NOMO-1 treated with dmso at 0.1 percent for 144 hours (cell line): ENCODE data around the gene USP1.
A peak's percentile ranks its signal among the peaks of the same experiment; 100 is the strongest.

Experiments used
- DNase-seq: peaks from one replicate; lab custom pipeline; 2025; ENCODE audit not compliant: unreplicated experiment; lab: John Stamatoyannopoulos, UW

USP1 gene

GRCh38 chr1:62426794-62427193 is 10.1 kb upstream of the USP1 start:
- DNase-seq: no peak

DNA sequence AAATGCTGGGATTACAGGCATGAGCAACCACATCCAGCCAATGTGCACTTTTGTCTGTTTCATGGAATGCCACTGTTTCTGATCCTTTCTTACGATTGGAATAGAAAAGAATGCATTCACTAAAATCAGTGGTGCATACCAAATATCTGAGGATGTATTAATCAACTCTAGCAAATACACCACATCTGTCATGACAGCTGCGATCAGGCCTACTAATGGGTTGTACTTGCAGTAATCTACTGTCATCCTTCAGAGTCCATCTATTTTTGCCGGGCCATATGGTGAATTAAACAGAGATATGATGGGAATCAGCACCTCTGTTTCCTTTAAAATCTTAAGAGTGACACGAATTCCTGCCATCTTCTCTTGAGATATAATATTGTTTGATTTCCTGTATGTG is 8.5 kb upstream of the USP1 start:
- DNase-seq: no peak

DNA sequence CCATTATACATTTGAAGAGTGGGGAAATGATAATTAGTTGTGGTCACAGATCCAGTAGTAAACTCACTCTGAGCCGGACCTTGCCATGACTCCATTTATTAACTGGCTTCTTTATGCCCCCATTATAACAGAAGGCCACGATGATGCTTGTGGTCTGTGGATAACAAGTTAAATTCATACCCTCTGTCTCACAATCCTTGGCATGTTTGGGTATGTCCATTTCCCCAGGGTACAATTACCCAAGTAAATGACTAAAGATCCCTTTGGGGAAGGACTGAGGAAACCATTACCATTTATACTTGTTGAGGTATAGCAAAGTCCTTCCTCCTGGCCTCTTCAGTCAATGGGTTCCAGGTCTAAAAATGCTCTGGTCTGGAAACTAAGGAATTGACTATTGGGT is 7.3 kb upstream of the USP1 start:
- DNase-seq: no peak

DNA sequence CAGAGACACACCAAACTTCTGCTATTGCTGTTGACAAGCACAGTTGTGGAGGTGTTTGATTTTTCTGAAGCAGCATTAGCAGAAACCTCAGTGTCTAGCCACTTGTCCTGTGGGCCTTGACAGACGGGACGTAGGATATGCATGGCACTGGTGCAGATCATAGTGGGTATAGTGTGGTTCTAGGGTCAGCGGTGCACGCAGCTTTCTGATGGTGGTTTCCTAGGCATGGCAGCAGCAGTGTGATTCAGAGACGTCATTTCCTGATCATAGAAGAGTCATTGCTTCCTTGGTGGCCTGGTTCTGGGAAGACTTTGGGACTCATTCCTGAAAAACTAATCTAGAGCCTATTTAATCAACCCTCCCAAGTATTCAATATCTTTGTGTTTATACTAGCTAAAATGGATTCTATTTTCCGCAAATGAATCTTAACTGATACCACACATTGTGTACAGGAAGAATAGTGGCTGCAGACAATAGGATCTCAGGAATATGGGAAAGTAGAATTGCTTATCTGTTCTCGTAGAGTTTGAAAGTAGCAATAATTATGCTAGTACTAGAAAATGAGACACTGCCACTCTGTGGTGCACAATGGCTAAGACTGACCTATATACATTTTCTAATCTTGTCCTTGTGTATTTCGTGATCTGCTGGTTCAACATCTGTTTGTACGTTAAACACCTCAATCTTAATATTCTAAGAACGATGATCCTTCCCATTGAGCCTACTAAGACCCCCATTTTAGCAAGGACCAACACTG is 2.8 kb upstream of the USP1 start:
- no peak for DNase-seq

DNA sequence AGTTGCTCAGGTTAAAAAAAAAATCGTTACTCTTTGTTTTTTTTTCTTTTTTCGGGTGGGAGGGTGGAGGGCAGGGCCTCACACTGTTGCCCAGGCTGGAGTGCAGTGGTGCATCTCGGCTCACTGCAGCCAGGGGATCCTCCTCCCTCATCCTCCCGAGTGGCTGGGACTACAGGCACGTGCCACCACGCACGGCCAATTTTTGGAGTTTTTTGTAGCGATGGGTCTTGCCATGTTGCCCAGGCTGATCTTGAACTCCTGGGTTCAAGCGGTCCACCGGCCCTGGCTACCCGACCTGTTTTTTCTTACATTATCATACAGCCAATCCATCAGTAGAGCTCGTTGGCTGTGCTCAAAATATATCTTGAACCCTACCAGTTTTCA is 2.2 kb upstream of the USP1 start:
- no peak for DNase-seq

GRCh38 chr1:62435231-62436038 is 1.4 kb upstream of the USP1 start:
- peak; percentile 64 for DNase-seq

GRCh38 chr1:62436039-62436465 is 797 bp upstream of the USP1 start:
- DNase-seq: no peak

- no peak for DNase-seq
Observed at GRCh38 chr1:62437273-62437940, 558 bp downstream of the USP1 start.

DNA sequence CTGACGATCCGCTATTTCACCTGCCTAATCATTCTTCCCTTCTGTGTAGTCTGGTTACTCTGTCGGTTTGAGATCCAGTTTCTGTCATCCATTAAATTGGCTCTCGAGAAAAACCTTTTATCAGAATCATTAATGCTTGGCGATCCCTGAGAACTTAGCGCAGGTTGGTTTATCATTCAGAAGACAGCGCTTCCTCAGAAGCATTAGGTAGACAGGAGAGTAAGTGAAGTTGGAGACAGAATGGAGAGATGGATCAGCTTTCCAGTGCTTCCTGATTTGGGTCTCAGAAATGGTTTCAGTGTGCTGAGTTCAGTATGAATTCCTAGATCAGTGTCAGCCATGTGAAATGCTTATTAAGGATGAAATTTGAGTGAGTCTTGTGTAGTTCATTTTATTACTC is 1.3 kb downstream of the USP1 start:
- no peak for DNase-seq

DNA sequence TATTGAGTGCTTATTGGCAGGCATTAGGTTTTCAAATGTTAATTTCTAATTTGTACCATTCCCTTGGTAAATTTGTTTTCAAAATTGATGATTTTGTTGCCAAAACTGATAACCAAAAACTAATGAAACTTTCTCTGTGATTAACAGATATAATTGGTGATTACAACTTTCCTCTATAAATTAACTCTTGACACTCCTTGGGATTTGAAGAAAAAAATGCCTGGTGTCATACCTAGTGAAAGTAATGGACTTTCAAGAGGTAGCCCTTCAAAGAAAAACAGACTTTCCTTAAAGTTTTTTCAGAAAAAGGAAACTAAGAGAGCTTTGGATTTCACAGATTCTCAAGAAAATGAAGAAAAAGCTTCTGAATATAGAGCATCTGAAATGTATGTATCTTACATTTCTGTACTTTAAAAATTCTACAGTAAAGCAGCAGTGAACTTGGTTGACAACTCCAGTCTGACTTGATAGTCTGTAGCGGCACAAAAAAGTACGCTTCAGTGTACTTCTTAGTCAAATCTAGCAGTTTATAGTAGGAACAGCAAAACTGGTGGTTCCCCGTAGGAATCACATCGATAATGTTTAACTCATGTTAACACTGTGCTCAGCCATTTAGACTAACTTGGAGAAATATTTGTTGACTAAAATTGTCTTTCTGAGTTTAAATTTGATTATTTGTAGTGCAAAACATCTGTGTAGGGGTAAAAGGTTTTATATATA is 3.0 kb downstream of the USP1 start:
- no peak for DNase-seq

DNA sequence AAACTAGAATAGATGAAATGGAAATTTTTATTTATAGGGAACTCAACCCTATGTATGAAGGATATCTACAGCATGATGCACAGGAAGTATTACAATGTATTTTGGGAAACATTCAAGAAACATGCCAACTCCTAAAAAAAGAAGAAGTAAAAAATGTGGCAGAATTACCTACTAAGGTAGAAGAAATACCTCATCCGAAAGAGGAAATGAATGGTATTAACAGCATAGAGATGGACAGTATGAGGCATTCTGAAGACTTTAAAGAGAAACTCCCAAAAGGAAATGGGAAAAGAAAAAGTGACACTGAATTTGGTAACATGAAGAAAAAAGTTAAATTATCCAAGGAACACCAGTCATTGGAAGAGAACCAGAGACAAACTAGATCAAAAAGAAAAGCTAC is 7.9 kb downstream of the USP1 start:
- DNase-seq: no peak

DNA sequence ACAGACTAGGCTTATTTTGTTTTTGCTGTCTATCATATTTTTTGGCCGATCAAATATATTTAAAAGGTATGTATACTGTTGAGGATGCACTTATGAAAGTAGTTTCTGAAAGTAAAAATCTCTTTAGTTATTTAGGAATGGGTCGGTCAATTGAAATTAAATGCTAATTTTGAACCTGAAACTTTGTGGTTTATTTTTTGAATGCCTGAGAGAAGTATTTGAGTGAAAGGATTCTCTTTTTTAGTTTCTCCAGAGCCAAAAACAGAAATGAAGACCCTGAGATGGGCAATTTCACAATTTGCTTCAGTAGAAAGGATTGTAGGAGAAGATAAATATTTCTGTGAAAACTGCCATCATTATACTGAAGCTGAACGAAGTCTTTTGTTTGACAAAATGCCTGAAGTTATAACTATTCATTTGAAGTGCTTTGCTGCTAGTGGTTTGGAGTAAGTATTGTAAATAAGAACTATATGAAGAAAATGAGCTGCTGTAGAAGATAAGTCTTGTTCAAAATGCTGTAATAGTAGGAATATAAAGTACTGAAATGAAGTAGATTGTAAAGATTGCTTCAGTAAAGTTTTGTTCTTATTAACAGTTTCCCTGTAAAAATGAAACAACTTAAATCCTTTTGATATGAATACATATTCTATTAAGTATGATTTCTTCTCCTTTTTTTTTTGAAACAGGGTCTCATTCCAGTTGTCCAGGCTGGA is 11.5 kb downstream of the USP1 start:
- no peak for DNase-seq

GRCh38 chr1:62450301-62450700 is 13.5 kb downstream of the USP1 start:
- DNase-seq: no peak

- no peak for DNase-seq
Observed at GRCh38 chr1:62452951-62453350, 16.1 kb downstream of the USP1 start.

DNA sequence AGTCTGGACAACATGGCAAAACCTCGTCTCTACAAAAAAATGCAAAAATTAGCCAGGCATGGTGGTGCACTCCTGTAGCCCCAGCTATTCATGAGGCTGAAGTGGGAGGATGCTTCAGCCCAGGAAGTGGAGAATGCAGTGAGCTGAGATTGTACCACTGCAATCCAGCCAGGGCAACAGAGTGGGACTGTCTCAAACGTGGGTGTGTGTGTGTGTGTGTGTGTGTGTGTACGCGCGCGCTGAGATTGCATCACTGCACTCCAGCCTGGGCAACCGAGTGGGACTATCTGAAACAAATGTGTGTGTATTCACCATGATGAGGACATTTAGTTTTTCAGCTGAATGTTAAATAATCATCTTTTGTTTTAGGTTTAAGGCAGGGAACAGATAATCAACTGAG is 21.1 kb downstream of the USP1 start:
- no peak for DNase-seq

- DNase-seq: no peak
Observed at GRCh38 chr1:62462370-62462769, 25.5 kb downstream of the USP1 start.

DNA sequence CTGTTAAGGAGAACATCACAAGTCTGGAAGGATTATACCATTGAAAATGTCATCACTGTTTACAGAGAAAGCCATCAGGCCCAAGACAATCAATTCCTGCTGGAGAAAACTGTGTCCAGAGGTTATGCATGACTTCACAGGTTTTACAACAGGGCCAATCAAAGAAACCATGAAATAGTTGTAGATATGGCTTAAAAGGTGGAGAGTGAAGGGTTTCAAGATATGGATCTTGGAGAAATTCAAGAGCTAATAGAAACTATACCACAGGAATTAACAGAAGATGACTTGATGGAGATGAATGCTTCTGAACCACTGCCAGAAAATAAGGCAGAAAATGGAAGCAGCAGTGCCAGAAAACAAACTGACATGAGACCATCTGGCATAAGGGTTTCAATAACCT is 30.2 kb downstream of the USP1 start:
- no peak for DNase-seq

- no peak for DNase-seq
Observed at GRCh38 chr1:62476525-62477219, 39.8 kb downstream of the USP1 start.

- no peak for DNase-seq
Observed at GRCh38 chr1:62481681-62482080, 44.8 kb downstream of the USP1 start.

- DNase-seq: no peak
Observed at GRCh38 chr1:62484824-62485468, 48.1 kb downstream of the USP1 start.
